IPS-18a (cell line): ENCODE results near the gene ACSF3.

Source experiments
- H3K27ac ChIP-seq: one replicate; pipeline ENCODE4 v1.5.1; 2013; ENCODE audit warnings: low read length
- H3K27me3 ChIP-seq: one replicate; pipeline ENCODE4 v1.6.1; 2013; ENCODE audit warnings: mild to moderate bottlenecking, low read length; ENCODE audit not compliant: control insufficient read depth, insufficient read depth
- H3K36me3 ChIP-seq: one replicate; pipeline ENCODE4 v1.6.1; 2013; ENCODE audit warnings: low read depth, low read length; ENCODE audit not compliant: control insufficient read depth
- H3K4me1 ChIP-seq: one replicate; pipeline ENCODE4 v1.6.1; 2013; ENCODE audit warnings: low read depth, low read length; ENCODE audit not compliant: control insufficient read depth
- H3K4me3 ChIP-seq: one replicate; pipeline ENCODE4 v1.5.1; 2013; ENCODE audit warnings: low read length
- H3K9ac ChIP-seq: one replicate; pipeline ENCODE4 v1.6.1; 2013; ENCODE audit warnings: mild to moderate bottlenecking, low read length, moderate library complexity
- H3K9me3 ChIP-seq: one replicate; pipeline ENCODE4 v1.6.1; 2013; ENCODE audit warnings: low read depth, low read length; ENCODE audit not compliant: control insufficient read depth

The ACSF3 gene

GRCh38 chr16:89197633-89198416, 104.2 kb downstream of the ACSF3 start:
- Histone ChIP-seq H3K27ac (no peak overlapping the region), H3K9me3 (no peaks in the 10 kb centered on the region), H3K36me3 (no peaks in the 10 kb centered on the region), H3K4me3 (no peak overlapping the region), H3K4me1 (no peaks in the 10 kb centered on the region), H3K27me3 (peaks cover 35% of the 10 kb centered on the region), H3K9ac (no peak overlapping the region)

GRCh38 chr16:89198417-89199240, 105.0 kb downstream of the ACSF3 start:
- H3K9ac ChIP-seq = no peak overlapping the region
- no peaks in the 10 kb centered on the region for H3K4me1 ChIP-seq
- peaks cover 43% of the 10 kb centered on the region for H3K27me3 ChIP-seq
- H3K4me3 ChIP-seq = no peak overlapping the region
- H3K9me3 ChIP-seq = no peaks in the 10 kb centered on the region
- no peaks in the 10 kb centered on the region for H3K36me3 ChIP-seq
- no peak overlapping the region for H3K27ac ChIP-seq

- H3K27me3 ChIP-seq = peaks cover 48% of the 10 kb centered on the region
- no peak overlapping the region for H3K27ac ChIP-seq
Measured at GRCh38 chr16:89199241-89200123, 105.8 kb downstream of the ACSF3 start.

GRCh38 chr16:89200124-89200849, 106.6 kb downstream of the ACSF3 start, which contains the start of gene SLC22A31:
Gene SLC22A31 (minus strand): TSS chr16:89200537. CDS start chr16:89200501, 36 bp downstream.
- no peak within 1 kb of the TSS for H3K9ac ChIP-seq
- H3K4me3 ChIP-seq = peak within 1 kb of the TSS; percentile 44
- H3K4me1 ChIP-seq = no peaks in the 10 kb centered on the region
- peaks cover 52% of the 10 kb centered on the region for H3K27me3 ChIP-seq
- H3K9me3 ChIP-seq = no peaks in the 10 kb centered on the region
- no peak within 1 kb of the TSS for H3K27ac ChIP-seq
- no peaks in the 10 kb centered on the region for H3K36me3 ChIP-seq

More at GRCh38 chr16:89199241-89200123, 105.8 kb downstream of the ACSF3 start:
- peak overlapping the region; percentile 44 for H3K4me3 ChIP-seq
- no peaks in the 10 kb centered on the region for H3K4me1 ChIP-seq
- no peaks in the 10 kb centered on the region for H3K36me3 ChIP-seq
- no peaks in the 10 kb centered on the region for H3K9me3 ChIP-seq
- no peak overlapping the region for H3K9ac ChIP-seq

DNA sequence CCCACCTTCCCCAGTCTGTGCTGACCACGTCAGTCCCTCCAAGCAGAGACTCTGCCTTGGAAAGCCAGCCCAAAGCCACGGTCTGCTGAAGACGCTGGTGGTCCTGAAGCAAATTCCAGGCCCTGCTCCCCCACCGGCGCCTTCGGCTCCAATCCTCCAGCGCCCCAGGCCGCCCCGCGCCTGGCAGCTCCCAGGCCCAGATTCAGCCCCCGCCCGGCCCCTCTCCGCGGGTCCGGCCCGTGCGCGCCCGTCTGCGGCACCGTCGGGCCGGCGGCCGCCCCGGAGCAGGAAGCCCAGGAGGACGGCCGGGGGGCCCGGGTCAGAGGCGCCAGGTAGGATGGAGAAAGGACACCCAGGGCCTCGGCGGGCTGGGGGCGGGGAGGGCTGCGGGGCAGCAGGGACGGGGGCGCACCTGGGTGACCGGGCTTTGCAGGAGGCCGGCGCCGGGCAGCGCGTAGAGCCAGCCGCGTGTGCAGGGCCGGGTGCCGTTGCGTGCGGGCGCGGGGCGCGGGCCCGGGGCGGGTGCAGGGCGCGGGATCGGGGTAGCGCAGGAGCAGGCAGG, 107.3 kb downstream of the ACSF3 start:
- no peaks in the 10 kb centered on the region for H3K4me1 ChIP-seq
- H3K4me3 ChIP-seq = peak overlapping the region; percentile 44
- H3K9ac ChIP-seq = no peak overlapping the region
- H3K9me3 ChIP-seq = no peaks in the 10 kb centered on the region
- no peak overlapping the region for H3K27ac ChIP-seq
- H3K27me3 ChIP-seq = peaks cover 52% of the 10 kb centered on the region
- no peaks in the 10 kb centered on the region for H3K36me3 ChIP-seq

DNA sequence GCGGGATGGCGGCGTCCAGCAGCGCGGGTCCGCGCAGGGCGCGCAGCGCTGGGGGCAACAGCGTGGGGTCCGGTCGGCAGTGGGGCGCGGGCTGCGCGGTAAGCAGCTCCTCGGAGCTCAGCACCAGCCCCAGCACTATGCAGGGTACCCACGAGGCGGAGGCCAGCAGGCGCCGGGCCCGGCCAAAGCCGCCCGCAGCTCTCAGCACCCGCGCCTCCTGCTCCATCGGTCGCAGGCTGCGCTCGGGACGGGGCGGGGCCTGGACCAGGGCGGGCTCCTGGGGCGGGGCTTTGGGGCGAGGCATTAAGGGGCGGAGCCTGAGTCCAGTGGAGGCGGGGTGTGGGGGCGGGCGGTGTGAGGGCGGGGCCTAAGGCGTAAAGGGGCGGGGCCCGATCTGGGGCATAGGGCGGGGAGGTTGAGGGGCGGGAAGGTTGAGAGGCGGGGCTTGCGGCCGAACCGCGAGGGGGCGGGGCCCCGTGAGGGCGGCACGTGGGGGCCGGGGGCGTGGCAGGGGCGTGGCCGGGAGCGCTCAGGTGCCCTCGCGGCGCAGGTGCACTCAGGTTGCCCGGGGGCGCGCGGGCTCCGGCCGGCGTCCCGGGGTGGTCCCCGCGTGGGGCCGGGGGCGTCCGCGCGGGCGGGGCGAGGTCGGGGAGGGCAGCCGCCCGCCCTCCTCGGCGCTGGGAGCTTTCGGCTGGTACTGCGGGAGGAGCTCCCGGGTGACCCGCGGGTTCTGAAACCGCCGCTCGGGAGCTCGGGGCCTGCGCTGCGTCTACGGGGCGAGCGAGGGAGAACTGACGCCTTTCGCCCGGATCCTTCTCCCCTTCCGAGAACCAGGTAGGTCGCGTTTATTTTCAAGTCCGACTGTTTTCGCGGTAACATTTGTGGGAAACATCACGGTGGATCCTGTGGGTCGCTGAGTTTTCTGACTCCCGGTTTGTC, 108.1 kb downstream of the ACSF3 start:
- Histone ChIP-seq H3K4me3 (peak overlapping the region; percentile 24), H3K9ac (no peak overlapping the region), H3K27ac (no peak overlapping the region), H3K36me3 (no peaks in the 10 kb centered on the region), H3K9me3 (no peaks in the 10 kb centered on the region), H3K27me3 (peaks cover 52% of the 10 kb centered on the region), H3K4me1 (no peaks in the 10 kb centered on the region)

DNA sequence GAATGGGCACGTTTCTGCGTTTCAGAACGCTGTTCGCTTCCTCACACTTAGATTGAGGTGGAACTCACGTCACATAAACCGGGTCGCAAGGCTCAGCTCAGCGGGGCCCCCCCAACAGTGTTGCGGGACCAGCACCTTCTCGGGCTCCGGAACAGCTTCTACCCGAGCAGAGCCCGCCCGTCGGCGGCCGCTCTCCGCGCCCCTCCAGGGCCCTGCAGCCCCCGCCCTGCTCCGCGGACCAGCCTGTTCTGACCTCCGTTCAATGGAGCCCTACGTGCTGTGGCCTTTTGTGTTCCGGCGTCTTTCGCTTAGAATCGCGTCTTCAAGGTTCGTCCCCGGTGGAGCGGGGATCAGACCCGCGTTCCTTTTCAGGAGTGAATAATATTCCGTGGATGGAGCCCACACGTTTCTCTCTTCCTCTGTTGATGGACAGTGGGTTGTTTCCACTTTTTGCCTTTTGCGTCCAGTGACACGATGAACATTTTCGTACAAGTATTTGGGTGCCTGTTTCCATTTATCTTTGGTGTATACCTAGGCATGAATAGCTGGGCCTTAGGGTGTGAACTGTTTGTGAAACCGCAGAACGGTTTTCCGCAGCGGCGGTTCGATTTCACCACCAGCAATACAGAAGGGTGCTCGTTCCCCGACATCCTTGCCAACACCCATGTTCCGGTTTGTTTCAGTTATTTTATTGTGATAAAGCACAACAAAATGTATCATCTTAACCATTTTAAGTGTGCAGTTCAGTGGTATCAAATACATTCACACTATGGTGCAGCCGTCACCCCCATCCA, 109.0 kb downstream of the ACSF3 start:
- H3K27ac ChIP-seq = no peak overlapping the region

More for the DNA sequence above, 109.0 kb downstream of the ACSF3 start:
- peak overlapping the region; percentile 22 for H3K4me3 ChIP-seq
- H3K4me1 ChIP-seq = no peaks in the 10 kb centered on the region
- no peaks in the 10 kb centered on the region for H3K9me3 ChIP-seq
- peaks cover 52% of the 10 kb centered on the region for H3K27me3 ChIP-seq
- H3K36me3 ChIP-seq = no peaks in the 10 kb centered on the region
- H3K9ac ChIP-seq = no peak overlapping the region
